Measurements from ENCODE around the gene THBS1.

Gene THBS1

DNA sequence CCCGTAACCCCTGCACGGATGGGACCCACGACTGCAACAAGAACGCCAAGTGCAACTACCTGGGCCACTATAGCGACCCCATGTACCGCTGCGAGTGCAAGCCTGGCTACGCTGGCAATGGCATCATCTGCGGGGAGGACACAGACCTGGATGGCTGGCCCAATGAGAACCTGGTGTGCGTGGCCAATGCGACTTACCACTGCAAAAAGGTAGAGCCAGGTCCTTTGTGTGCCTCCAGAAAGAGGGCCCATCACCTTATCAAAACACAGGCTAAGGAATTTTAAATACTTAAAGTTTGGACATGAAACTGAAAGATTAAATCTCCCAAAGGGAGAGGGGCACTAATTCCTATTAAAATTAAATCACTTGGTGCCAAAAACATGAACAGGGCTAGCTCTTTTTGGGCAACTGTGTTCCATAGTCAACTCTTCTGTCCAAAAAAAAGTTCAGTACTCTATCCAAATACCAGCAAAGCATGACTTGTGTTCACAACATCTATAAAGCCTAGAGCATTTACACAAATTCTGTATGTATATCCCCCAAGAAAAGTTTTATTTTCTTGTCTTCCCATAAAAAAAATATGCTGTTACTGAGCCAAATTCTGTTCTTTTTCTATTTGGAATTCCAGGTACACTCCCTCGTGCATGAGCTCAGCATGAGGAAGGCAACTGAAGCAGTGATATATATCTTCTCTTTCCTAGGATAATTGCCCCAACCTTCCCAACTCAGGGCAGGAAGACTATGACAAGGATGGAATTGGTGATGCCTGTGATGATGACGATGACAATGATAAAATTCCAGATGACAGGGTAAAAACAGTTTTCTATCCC is 9.2 kb downstream of the THBS1 start:
- no peaks in the 10 kb centered on the region for H3K9me3 ChIP-seq (ENCODE audit: control insufficient read depth, low read length)
- peak overlapping the region; percentile 16 for H3K4me3 ChIP-seq (ENCODE audit: low read length)
- peak overlapping the region; percentile 20 for H3K9ac ChIP-seq (ENCODE audit: low read length)
- peaks cover 24% of the 10 kb centered on the region for H3K4me1 ChIP-seq (ENCODE audit: control insufficient read depth, insufficient read depth, low read length)
- peaks cover 100% of the 10 kb centered on the region for H3K36me3 ChIP-seq (ENCODE audit: control insufficient read depth, insufficient read depth, low read length, severe bottlenecking)
- no peaks in the 10 kb centered on the region for H3K27me3 ChIP-seq (replicated peaks; ENCODE audit: control insufficient read depth, insufficient read depth, low read length)
- DNase-seq (ENCODE audit: low read depth), result peak; percentile 25

DNA sequence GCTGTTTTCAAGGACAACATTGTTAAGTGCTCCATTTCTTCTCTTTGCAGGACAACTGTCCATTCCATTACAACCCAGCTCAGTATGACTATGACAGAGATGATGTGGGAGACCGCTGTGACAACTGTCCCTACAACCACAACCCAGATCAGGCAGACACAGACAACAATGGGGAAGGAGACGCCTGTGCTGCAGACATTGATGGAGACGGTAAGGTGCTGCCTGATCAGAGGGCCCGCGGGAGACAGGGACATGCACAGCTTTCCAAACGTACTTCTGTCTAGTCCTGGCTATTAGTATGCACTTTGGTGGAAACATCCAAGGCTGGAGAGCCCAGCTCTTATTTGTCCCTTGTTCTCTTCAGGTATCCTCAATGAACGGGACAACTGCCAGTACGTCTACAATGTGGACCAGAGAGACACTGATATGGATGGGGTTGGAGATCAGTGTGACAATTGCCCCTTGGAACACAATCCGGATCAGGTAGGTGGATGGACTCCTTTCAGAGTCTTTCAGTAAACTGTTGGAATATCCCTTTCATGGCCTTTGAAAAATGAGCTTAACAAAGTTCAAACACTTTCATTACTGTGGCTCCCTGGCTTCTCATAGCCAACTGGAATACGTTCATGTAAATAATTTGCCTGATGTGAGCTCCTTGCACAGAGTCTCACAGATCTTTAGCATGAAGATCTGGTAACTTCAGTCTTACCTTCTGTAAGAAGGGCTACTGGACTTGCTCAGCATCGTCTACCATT is 10.4 kb downstream of the THBS1 start:
- Histone ChIP-seq H3K9me3 (ENCODE audit: control insufficient read depth, low read length) (no peaks in the 10 kb centered on the region), H3K4me3 (ENCODE audit: low read length) (no peak overlapping the region), H3K36me3 (ENCODE audit: control insufficient read depth, insufficient read depth, low read length, severe bottlenecking) (peaks cover 100% of the 10 kb centered on the region), H3K9ac (ENCODE audit: low read length) (no peak overlapping the region), H3K4me1 (ENCODE audit: control insufficient read depth, insufficient read depth, low read length) (peaks cover 14% of the 10 kb centered on the region), H3K27me3 (replicated peaks; ENCODE audit: control insufficient read depth, insufficient read depth, low read length) (no peaks in the 10 kb centered on the region)
- DNase-seq (ENCODE audit: low read depth), result peak; percentile 19

DNA sequence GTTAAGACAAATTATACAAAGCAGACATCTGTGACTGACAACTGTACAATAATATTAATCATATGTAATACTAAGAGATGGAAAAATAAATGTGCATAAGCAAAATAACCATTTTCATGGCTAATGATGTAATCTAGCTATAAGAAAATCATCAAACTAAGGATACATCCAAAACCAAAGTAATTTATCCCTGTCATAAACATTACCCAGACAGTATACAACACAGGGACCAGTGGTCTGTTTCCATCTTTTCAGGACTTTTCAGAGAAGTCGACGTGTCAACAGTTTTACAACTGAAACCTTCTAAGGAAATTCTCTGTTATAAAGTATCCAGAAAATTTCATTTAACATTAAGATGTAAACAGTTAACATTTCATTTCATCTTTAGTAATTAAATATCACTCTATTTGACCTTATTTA is 11.0 kb downstream of the THBS1 start:
- no peaks in the 10 kb centered on the region for H3K9me3 ChIP-seq (ENCODE audit: control insufficient read depth, low read length)
- no peak overlapping the region for H3K9ac ChIP-seq (ENCODE audit: low read length)
- H3K27me3 ChIP-seq (replicated peaks; ENCODE audit: control insufficient read depth, insufficient read depth, low read length), result no peaks in the 10 kb centered on the region
- peaks cover 100% of the 10 kb centered on the region for H3K36me3 ChIP-seq (ENCODE audit: control insufficient read depth, insufficient read depth, low read length, severe bottlenecking)
- peaks cover 8% of the 10 kb centered on the region for H3K4me1 ChIP-seq (ENCODE audit: control insufficient read depth, insufficient read depth, low read length)
- H3K4me3 ChIP-seq (ENCODE audit: low read length), result no peak overlapping the region
- DNase-seq (ENCODE audit: low read depth), result peak; percentile 26

DNA sequence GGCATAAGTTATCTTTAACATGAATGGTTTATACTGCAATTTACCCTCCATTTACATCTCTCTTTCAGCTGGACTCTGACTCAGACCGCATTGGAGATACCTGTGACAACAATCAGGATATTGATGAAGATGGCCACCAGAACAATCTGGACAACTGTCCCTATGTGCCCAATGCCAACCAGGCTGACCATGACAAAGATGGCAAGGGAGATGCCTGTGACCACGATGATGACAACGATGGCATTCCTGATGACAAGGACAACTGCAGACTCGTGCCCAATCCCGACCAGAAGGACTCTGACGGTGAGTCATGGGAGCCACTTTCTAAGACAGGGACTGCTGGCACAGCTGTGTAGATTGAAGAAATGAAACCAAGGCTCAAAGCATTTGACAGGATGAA is 11.6 kb downstream of the THBS1 start:
- Histone ChIP-seq H3K9me3 (ENCODE audit: control insufficient read depth, low read length) (no peaks in the 10 kb centered on the region), H3K36me3 (ENCODE audit: control insufficient read depth, insufficient read depth, low read length, severe bottlenecking) (peaks cover 100% of the 10 kb centered on the region), H3K4me3 (ENCODE audit: low read length) (no peak overlapping the region), H3K9ac (ENCODE audit: low read length) (no peak overlapping the region), H3K4me1 (ENCODE audit: control insufficient read depth, insufficient read depth, low read length) (peaks cover 7% of the 10 kb centered on the region), H3K27me3 (replicated peaks; ENCODE audit: control insufficient read depth, insufficient read depth, low read length) (no peaks in the 10 kb centered on the region)
- DNase-seq (ENCODE audit: low read depth), result peak; percentile 53

DNA sequence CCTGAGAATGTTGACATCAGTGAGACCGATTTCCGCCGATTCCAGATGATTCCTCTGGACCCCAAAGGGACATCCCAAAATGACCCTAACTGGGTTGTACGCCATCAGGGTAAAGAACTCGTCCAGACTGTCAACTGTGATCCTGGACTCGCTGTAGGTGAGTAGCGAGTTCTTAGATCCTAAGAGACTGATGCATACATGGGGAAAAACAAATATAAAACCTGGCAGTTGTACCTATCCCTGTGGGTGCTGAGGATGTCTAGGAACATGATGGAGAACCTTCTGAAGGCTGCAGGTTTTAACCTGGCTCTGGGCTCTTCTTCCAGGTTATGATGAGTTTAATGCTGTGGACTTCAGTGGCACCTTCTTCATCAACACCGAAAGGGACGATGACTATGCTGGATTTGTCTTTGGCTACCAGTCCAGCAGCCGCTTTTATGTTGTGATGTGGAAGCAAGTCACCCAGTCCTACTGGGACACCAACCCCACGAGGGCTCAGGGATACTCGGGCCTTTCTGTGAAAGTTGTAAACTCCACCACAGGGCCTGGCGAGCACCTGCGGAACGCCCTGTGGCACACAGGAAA is 12.3 kb downstream of the THBS1 start:
- H3K9me3 ChIP-seq (ENCODE audit: control insufficient read depth, low read length), result no peaks in the 10 kb centered on the region
- no peak overlapping the region for H3K9ac ChIP-seq (ENCODE audit: low read length)
- peaks cover 98% of the 10 kb centered on the region for H3K36me3 ChIP-seq (ENCODE audit: control insufficient read depth, insufficient read depth, low read length, severe bottlenecking)
- no peak overlapping the region for H3K4me3 ChIP-seq (ENCODE audit: low read length)
- H3K27me3 ChIP-seq (replicated peaks; ENCODE audit: control insufficient read depth, insufficient read depth, low read length), result no peaks in the 10 kb centered on the region
- peaks cover 7% of the 10 kb centered on the region for H3K4me1 ChIP-seq (ENCODE audit: control insufficient read depth, insufficient read depth, low read length)
- peak; percentile 14 for DNase-seq (ENCODE audit: low read depth)

DNA sequence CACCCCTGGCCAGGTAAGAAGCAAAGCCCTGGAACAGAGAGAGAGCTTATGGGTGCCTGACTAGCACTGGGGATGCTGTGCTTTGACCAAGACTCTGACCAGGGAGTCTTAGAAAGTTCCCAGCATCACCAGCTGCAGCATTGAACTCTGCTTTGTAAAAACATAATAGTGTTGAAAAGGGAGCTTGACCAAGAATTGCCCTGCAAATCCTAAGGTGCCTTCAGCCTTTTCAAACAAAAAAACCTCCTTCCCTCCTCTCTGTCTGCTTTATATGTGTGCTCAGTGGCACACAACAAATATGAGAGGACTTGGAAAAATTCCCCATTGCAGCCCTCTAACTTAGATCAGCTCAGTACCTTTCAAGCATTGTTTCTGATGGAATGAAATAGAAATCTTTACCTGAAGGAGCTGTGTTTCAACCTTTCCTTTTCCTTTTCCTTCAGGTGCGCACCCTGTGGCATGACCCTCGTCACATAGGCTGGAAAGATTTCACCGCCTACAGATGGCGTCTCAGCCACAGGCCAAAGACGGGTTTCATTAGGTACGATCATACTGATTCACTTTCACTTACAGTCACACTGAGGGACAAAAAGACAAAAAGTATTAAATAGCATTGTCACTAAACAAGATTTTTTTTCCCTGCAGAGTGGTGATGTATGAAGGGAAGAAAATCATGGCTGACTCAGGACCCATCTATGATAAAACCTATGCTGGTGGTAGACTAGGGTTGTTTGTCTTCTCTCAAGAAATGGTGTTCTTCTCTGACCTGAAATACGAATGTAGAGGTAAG is 13.0 kb downstream of the THBS1 start:
- peak overlapping the region; percentile 7 for H3K9ac ChIP-seq (ENCODE audit: low read length)
- no peak overlapping the region for H3K4me3 ChIP-seq (ENCODE audit: low read length)
- no peaks in the 10 kb centered on the region for H3K27me3 ChIP-seq (replicated peaks; ENCODE audit: control insufficient read depth, insufficient read depth, low read length)
- DNase-seq (ENCODE audit: low read depth), result peak; percentile 16
- H3K9me3 ChIP-seq (ENCODE audit: control insufficient read depth, low read length), result no peaks in the 10 kb centered on the region
- peaks cover 91% of the 10 kb centered on the region for H3K36me3 ChIP-seq (ENCODE audit: control insufficient read depth, insufficient read depth, low read length, severe bottlenecking)
- H3K4me1 ChIP-seq (ENCODE audit: control insufficient read depth, insufficient read depth, low read length), result peaks cover 7% of the 10 kb centered on the region

DNA sequence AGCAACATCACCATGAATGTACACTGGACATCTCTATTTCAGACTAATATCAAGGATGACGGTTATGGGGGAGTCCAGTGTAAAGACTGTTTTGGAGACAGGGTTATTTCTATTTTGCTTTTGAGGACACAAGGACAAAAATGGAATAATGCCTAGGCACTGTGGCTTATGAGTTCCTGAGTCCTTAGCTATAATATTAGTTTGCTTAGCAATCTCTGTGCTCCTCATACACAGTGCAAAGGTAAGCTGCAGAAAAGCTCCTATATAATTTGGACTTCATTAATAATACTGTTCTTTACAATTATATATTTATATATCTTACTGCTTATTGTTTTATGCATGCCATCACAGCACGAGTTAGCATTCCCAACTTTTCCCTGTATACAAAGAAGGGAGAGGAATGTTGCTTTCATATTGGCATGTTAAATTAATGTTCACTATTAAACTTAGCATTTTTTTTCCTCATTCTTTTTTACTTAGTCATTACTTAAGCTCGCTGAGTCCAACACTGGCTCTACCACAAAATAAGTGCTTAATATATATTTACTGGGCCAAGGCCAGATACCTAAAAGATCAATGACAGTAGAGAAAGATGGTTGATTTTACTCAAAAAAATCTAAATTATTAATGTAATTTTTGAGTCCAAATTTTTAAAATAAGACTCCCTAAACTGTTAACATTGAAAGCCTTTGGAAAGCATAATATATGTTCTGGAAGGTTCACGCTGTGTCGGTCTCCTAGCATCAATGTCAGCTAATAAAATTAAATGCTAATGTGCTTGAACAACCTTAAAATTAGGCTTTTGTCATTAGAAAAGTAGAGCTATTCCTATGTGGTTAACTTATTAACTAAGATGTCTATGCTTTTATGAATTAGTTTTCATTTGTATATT is 13.8 kb downstream of the THBS1 start:
- no peaks in the 10 kb centered on the region for H3K27me3 ChIP-seq (replicated peaks; ENCODE audit: control insufficient read depth, insufficient read depth, low read length)
- peaks cover 7% of the 10 kb centered on the region for H3K4me1 ChIP-seq (ENCODE audit: control insufficient read depth, insufficient read depth, low read length)
- DNase-seq (ENCODE audit: low read depth), result peak; percentile 40
- no peaks in the 10 kb centered on the region for H3K9me3 ChIP-seq (ENCODE audit: control insufficient read depth, low read length)
- H3K36me3 ChIP-seq (ENCODE audit: control insufficient read depth, insufficient read depth, low read length, severe bottlenecking), result peaks cover 82% of the 10 kb centered on the region
- H3K4me3 ChIP-seq (ENCODE audit: low read length), result no peak overlapping the region
- peak overlapping the region; percentile 7 for H3K9ac ChIP-seq (ENCODE audit: low read length)

DNA sequence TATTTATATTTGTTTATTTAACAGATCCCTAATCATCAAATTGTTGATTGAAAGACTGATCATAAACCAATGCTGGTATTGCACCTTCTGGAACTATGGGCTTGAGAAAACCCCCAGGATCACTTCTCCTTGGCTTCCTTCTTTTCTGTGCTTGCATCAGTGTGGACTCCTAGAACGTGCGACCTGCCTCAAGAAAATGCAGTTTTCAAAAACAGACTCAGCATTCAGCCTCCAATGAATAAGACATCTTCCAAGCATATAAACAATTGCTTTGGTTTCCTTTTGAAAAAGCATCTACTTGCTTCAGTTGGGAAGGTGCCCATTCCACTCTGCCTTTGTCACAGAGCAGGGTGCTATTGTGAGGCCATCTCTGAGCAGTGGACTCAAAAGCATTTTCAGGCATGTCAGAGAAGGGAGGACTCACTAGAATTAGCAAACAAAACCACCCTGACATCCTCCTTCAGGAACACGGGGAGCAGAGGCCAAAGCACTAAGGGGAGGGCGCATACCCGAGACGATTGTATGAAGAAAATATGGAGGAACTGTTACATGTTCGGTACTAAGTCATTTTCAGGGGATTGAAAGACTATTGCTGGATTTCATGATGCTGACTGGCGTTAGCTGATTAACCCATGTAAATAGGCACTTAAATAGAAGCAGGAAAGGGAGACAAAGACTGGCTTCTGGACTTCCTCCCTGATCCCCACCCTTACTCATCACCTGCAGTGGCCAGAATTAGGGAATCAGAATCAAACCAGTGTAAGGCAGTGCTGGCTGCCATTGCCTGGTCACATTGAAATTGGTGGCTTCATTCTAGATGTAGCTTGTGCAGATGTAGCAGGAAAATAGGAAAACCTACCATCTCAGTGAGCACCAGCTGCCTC is 14.7 kb downstream of the THBS1 start:
- no peak overlapping the region for H3K4me3 ChIP-seq (ENCODE audit: low read length)
- no peak overlapping the region for H3K9ac ChIP-seq (ENCODE audit: low read length)
- no peaks in the 10 kb centered on the region for H3K27me3 ChIP-seq (replicated peaks; ENCODE audit: control insufficient read depth, insufficient read depth, low read length)
- H3K36me3 ChIP-seq (ENCODE audit: control insufficient read depth, insufficient read depth, low read length, severe bottlenecking), result peaks cover 74% of the 10 kb centered on the region
- peak; percentile 41 for DNase-seq (ENCODE audit: low read depth)
- peaks cover 7% of the 10 kb centered on the region for H3K4me1 ChIP-seq (ENCODE audit: control insufficient read depth, insufficient read depth, low read length)
- H3K9me3 ChIP-seq (ENCODE audit: control insufficient read depth, low read length), result no peaks in the 10 kb centered on the region

DNA sequence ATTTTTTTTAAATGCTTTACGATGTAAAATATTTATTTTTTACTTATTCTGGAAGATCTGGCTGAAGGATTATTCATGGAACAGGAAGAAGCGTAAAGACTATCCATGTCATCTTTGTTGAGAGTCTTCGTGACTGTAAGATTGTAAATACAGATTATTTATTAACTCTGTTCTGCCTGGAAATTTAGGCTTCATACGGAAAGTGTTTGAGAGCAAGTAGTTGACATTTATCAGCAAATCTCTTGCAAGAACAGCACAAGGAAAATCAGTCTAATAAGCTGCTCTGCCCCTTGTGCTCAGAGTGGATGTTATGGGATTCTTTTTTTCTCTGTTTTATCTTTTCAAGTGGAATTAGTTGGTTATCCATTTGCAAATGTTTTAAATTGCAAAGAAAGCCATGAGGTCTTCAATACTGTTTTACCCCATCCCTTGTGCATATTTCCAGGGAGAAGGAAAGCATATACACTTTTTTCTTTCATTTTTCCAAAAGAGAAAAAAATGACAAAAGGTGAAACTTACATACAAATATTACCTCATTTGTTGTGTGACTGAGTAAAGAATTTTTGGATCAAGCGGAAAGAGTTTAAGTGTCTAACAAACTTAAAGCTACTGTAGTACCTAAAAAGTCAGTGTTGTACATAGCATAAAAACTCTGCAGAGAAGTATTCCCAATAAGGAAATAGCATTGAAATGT is 15.6 kb downstream of the THBS1 start:
- Histone ChIP-seq H3K36me3 (ENCODE audit: control insufficient read depth, insufficient read depth, low read length, severe bottlenecking) (peaks cover 64% of the 10 kb centered on the region), H3K4me3 (ENCODE audit: low read length) (no peak overlapping the region), H3K27me3 (replicated peaks; ENCODE audit: control insufficient read depth, insufficient read depth, low read length) (no peaks in the 10 kb centered on the region), H3K9ac (ENCODE audit: low read length) (no peak overlapping the region), H3K9me3 (ENCODE audit: control insufficient read depth, low read length) (no peaks in the 10 kb centered on the region), H3K4me1 (ENCODE audit: control insufficient read depth, insufficient read depth, low read length) (peaks cover 7% of the 10 kb centered on the region)
- DNase-seq (ENCODE audit: low read depth), result peak; percentile 57
